ENCODE results near the gene FGF5.
"Not testable (repeated sequence)": the region's sequence is repeated elsewhere in the genome, so short reads cannot be mapped to it uniquely, and the experiment has no call there.

The FGF5 gene

DNA sequence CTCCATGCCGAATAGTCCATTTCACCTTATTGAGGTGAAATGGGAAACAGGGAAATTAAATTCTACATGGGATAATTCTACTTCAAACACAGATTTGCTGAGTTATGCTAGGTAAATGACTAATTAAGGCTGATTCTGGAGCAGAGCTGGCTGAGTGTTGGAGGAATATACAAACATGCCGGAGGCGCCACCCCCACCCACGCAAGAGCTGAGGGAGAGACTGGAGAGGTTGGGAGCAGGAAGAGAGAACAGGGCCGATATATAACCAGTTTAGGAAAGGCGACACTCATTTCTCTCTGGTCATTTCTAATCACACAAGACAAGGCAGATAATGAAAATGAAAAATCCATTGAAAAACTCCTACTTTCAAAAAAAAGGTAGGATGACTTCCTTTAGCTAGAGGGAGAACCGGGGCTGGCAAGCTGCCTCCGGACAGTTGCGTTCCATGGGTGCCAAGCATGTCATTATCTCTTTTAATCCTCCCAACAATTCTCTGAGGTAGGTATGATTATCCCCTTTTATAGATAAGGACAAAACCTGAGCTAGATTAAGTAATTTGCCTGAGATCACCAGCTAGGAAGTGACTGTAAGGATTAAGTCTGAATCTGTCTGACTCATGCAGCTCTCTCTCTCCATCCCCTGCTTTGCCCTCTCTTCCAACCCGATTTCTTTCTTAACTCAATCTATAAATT, 41.5 kb downstream of the FGF5 start:
- Histone ChIP-seq H3K36me3 (ENCODE audit: control insufficient read depth, insufficient read depth, low read length) (no peaks in the 10 kb centered on the region), H3K4me1 (ENCODE audit: control insufficient read depth, insufficient read depth, low read length, poor library complexity, severe bottlenecking) (no peaks in the 10 kb centered on the region), H3K4me3 (ENCODE audit: insufficient read depth, low read depth, low read length, poor library complexity, severe bottlenecking) (no peak overlapping the region), H3K27me3 (replicated peaks; ENCODE audit: control insufficient read depth, insufficient read depth, low read length, poor library complexity, severe bottlenecking) (peaks cover 2% of the 10 kb centered on the region), H3K27ac (ENCODE audit: insufficient read depth, low read length, poor library complexity, severe bottlenecking) (no peak overlapping the region), H3K9me3 (ENCODE audit: control insufficient read depth, low read length) (no peaks in the 10 kb centered on the region)
- DNase-seq: no peak

DNA sequence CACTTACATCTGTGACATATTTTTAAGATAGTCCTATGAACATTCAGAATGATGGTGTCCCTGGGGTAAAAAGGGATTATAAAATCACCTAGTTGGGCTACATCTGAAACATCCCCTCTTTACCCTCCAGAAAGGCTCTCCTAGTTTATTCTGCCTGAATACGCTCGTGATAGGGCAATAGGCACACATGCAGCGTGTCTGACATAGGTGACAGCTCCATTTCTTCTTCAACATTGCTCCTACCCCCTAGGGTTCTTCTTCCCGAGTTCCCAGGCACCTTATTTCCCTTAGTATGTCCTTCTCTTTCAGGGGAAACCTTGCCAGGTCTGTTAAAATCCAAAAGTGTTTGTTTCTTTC, 42.0 kb downstream of the FGF5 start:
- DNase-seq: no peak
- H3K27me3 ChIP-seq (replicated peaks; ENCODE audit: control insufficient read depth, insufficient read depth, low read length, poor library complexity, severe bottlenecking): peaks cover 2% of the 10 kb centered on the region
- H3K27ac ChIP-seq (ENCODE audit: insufficient read depth, low read length, poor library complexity, severe bottlenecking): no peak overlapping the region
- H3K36me3 ChIP-seq (ENCODE audit: control insufficient read depth, insufficient read depth, low read length): no peaks in the 10 kb centered on the region
- no peak overlapping the region for H3K4me3 ChIP-seq (ENCODE audit: insufficient read depth, low read depth, low read length, poor library complexity, severe bottlenecking)
- H3K9me3 ChIP-seq (ENCODE audit: control insufficient read depth, low read length): no peaks in the 10 kb centered on the region
- no peaks in the 10 kb centered on the region for H3K4me1 ChIP-seq (ENCODE audit: control insufficient read depth, insufficient read depth, low read length, poor library complexity, severe bottlenecking)

DNA sequence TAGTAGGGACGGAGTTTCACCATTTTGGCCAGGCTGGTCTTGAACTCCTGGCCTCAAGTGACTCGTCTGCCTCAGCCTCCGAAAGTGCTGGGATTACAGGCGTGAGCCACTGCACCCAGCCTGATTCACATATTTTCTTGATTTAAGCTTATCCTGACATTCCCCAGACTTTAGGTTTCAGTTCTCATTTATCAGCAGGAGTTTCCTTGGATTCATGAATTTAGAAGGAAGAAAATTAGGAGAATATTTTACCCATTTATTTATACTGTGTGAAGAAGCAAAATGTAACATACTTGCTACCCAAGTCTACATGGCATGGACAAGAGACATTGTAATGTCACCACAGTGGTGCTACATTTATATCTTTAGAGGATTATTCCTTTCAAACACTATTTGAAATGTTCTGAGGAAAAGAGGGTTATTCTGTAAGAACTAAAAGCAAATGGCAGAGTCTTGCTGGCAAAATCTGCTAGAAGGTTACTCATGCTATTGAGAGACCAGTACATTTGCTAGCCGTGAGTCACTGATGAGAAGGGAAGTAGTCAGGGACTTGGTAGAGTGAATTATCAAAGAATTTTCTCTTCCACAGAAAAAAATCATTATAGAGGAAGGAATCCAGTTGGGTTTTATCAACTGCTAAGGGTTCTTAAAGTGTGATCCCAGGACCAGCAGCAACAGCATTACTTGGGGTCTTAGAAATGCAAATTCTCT, 43.0 kb downstream of the FGF5 start:
- no peak for DNase-seq
- Histone ChIP-seq H3K27me3 (replicated peaks; ENCODE audit: control insufficient read depth, insufficient read depth, low read length, poor library complexity, severe bottlenecking) (peaks cover 2% of the 10 kb centered on the region), H3K36me3 (ENCODE audit: control insufficient read depth, insufficient read depth, low read length) (no peaks in the 10 kb centered on the region), H3K9me3 (ENCODE audit: control insufficient read depth, low read length) (no peaks in the 10 kb centered on the region), H3K27ac (ENCODE audit: insufficient read depth, low read length, poor library complexity, severe bottlenecking) (no peak overlapping the region), H3K4me3 (ENCODE audit: insufficient read depth, low read depth, low read length, poor library complexity, severe bottlenecking) (no peak overlapping the region), H3K4me1 (ENCODE audit: control insufficient read depth, insufficient read depth, low read length, poor library complexity, severe bottlenecking) (no peaks in the 10 kb centered on the region)

GRCh38 chr4:80311130-80311529, 44.7 kb downstream of the FGF5 start:
- Histone ChIP-seq H3K4me3 (ENCODE audit: insufficient read depth, low read depth, low read length, poor library complexity, severe bottlenecking) (no peak overlapping the region), H3K27ac (ENCODE audit: insufficient read depth, low read length, poor library complexity, severe bottlenecking) (no peak overlapping the region), H3K27me3 (replicated peaks; ENCODE audit: control insufficient read depth, insufficient read depth, low read length, poor library complexity, severe bottlenecking) (peaks cover 2% of the 10 kb centered on the region), H3K4me1 (ENCODE audit: control insufficient read depth, insufficient read depth, low read length, poor library complexity, severe bottlenecking) (no peaks in the 10 kb centered on the region), H3K36me3 (ENCODE audit: control insufficient read depth, insufficient read depth, low read length) (no peaks in the 10 kb centered on the region), H3K9me3 (ENCODE audit: control insufficient read depth, low read length) (no peaks in the 10 kb centered on the region)
- no peak for DNase-seq

GRCh38 chr4:80312124-80312523, 45.7 kb downstream of the FGF5 start:
- H3K4me3 ChIP-seq (ENCODE audit: insufficient read depth, low read depth, low read length, poor library complexity, severe bottlenecking): no peak overlapping the region
- no peak for DNase-seq
- H3K27me3 ChIP-seq (replicated peaks; ENCODE audit: control insufficient read depth, insufficient read depth, low read length, poor library complexity, severe bottlenecking): peaks cover 2% of the 10 kb centered on the region
- H3K4me1 ChIP-seq (ENCODE audit: control insufficient read depth, insufficient read depth, low read length, poor library complexity, severe bottlenecking): no peaks in the 10 kb centered on the region
- H3K27ac ChIP-seq (ENCODE audit: insufficient read depth, low read length, poor library complexity, severe bottlenecking): no peak overlapping the region
- H3K36me3 ChIP-seq (ENCODE audit: control insufficient read depth, insufficient read depth, low read length): no peaks in the 10 kb centered on the region
- no peaks in the 10 kb centered on the region for H3K9me3 ChIP-seq (ENCODE audit: control insufficient read depth, low read length)

DNA sequence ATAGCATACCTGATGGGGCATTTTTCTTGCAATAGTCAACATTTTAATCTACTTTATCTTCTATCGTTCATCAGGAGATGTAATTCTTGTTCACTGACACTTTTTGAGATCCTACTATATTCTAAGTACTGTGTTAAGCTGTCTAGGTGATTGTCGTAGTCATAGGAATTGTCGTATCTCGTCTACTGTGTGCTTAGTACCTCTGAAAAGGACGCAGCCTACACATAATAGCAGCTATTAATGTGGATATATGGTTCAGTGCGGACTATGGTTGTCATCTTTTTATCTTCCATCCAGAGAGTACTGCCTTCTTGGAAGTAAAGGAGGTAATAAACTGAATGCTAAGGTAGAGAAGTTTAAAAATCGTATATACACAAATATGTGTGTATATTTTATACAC, 47.2 kb downstream of the FGF5 start:
- no peaks in the 10 kb centered on the region for H3K36me3 ChIP-seq (ENCODE audit: control insufficient read depth, insufficient read depth, low read length)

GRCh38 chr4:80315848-80316247, 49.4 kb downstream of the FGF5 start:
- H3K27ac ChIP-seq (ENCODE audit: insufficient read depth, low read length, poor library complexity, severe bottlenecking); H3K4me3 ChIP-seq (ENCODE audit: insufficient read depth, low read depth, low read length, poor library complexity, severe bottlenecking); DNase-seq; H3K27me3 ChIP-seq (replicated peaks; ENCODE audit: control insufficient read depth, insufficient read depth, low read length, poor library complexity, severe bottlenecking); H3K4me1 ChIP-seq (ENCODE audit: control insufficient read depth, insufficient read depth, low read length, poor library complexity, severe bottlenecking); H3K9me3 ChIP-seq (ENCODE audit: control insufficient read depth, low read length); H3K36me3 ChIP-seq (ENCODE audit: control insufficient read depth, insufficient read depth, low read length): not testable (repeated sequence)

More for the DNA sequence above, 47.2 kb downstream of the FGF5 start:
- Histone ChIP-seq H3K27me3 (replicated peaks; ENCODE audit: control insufficient read depth, insufficient read depth, low read length, poor library complexity, severe bottlenecking) (no peaks in the 10 kb centered on the region), H3K4me3 (ENCODE audit: insufficient read depth, low read depth, low read length, poor library complexity, severe bottlenecking) (no peak overlapping the region), H3K27ac (ENCODE audit: insufficient read depth, low read length, poor library complexity, severe bottlenecking) (no peak overlapping the region), H3K9me3 (ENCODE audit: control insufficient read depth, low read length) (no peaks in the 10 kb centered on the region), H3K4me1 (ENCODE audit: control insufficient read depth, insufficient read depth, low read length, poor library complexity, severe bottlenecking) (no peaks in the 10 kb centered on the region)
- no peak for DNase-seq

- H3K4me3 ChIP-seq (ENCODE audit: insufficient read depth, low read depth, low read length, poor library complexity, severe bottlenecking): no peak overlapping the region
- no peaks in the 10 kb centered on the region for H3K4me1 ChIP-seq (ENCODE audit: control insufficient read depth, insufficient read depth, low read length, poor library complexity, severe bottlenecking)
- H3K36me3 ChIP-seq (ENCODE audit: control insufficient read depth, insufficient read depth, low read length): no peaks in the 10 kb centered on the region
- H3K27ac ChIP-seq (ENCODE audit: insufficient read depth, low read length, poor library complexity, severe bottlenecking): no peak overlapping the region
- H3K9me3 ChIP-seq (ENCODE audit: control insufficient read depth, low read length): no peaks in the 10 kb centered on the region
- no peaks in the 10 kb centered on the region for H3K27me3 ChIP-seq (replicated peaks; ENCODE audit: control insufficient read depth, insufficient read depth, low read length, poor library complexity, severe bottlenecking)
- no peak for DNase-seq
These were observed 54.9 kb downstream of the FGF5 start for GRCh38 chr4:80321341-80321740.

GRCh38 chr4:80321776-80322175, 55.3 kb downstream of the FGF5 start:
- Histone ChIP-seq H3K27ac (ENCODE audit: insufficient read depth, low read length, poor library complexity, severe bottlenecking) (no peak overlapping the region), H3K4me1 (ENCODE audit: control insufficient read depth, insufficient read depth, low read length, poor library complexity, severe bottlenecking) (no peaks in the 10 kb centered on the region), H3K9me3 (ENCODE audit: control insufficient read depth, low read length) (no peaks in the 10 kb centered on the region), H3K4me3 (ENCODE audit: insufficient read depth, low read depth, low read length, poor library complexity, severe bottlenecking) (no peak overlapping the region), H3K36me3 (ENCODE audit: control insufficient read depth, insufficient read depth, low read length) (no peaks in the 10 kb centered on the region), H3K27me3 (replicated peaks; ENCODE audit: control insufficient read depth, insufficient read depth, low read length, poor library complexity, severe bottlenecking) (no peaks in the 10 kb centered on the region)
- no peak for DNase-seq

DNA sequence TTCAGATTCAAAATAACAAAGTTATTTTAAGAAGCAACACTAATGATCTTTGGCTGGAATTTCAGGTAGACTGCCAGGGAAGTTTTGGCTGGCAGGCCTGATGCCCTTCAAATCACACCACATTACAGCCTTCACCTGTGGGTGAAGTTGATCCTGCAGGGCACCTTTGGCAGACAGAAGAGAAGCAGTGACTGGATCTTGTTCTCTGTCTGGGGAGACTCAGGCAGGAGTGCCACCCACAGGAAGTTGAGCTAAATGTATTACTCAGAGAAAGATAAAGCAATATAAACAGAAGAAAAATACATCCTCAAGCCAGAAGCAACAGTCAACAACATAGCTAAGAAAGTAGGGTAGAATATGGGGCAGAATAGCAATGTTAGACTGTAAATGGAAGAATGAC, 56.3 kb downstream of the FGF5 start:
- Histone ChIP-seq H3K4me3 (ENCODE audit: insufficient read depth, low read depth, low read length, poor library complexity, severe bottlenecking) (no peak overlapping the region), H3K9me3 (ENCODE audit: control insufficient read depth, low read length) (no peaks in the 10 kb centered on the region), H3K27me3 (replicated peaks; ENCODE audit: control insufficient read depth, insufficient read depth, low read length, poor library complexity, severe bottlenecking) (no peaks in the 10 kb centered on the region), H3K36me3 (ENCODE audit: control insufficient read depth, insufficient read depth, low read length) (no peaks in the 10 kb centered on the region), H3K4me1 (ENCODE audit: control insufficient read depth, insufficient read depth, low read length, poor library complexity, severe bottlenecking) (no peaks in the 10 kb centered on the region), H3K27ac (ENCODE audit: insufficient read depth, low read length, poor library complexity, severe bottlenecking) (no peak overlapping the region)
- no peak for DNase-seq
